ENCODE data around the gene TCFL5.

The TCFL5 gene

DNA sequence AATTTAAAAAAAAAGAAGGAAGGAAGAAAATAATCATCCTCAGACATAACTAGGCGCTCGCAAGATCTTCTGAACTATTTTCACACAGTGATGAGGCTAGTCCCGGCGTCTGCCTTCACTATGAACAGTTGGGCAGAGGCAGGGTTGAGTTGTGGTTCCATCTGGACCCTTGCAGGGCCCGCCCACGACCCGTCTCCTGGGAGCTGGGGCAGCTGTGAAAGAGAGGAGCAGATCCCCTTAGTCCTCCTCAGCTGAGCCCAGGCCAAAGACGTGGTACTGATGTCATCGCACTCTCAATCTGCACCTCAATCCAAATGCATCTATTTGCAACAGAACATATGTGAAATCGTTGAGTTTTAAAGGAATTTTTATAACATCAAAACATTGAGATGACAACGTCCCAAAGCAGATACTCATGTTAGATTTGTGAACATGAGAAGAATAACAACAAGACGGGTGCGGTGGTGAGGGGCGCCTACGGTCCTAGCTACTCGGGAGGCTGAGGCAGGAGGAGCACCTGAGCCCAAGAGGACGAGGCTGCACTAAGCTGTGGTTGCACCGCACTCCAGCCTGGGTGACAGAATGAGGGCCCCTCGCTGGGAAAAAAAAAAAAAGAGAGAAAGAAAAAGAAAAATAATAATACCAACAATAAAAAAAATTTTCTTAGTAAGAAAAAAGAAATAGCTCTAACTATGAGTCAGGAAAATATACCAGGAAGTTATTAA, 15.3 kb downstream of the TCFL5 start:
- Mint-ChIP-seq H3K27ac (no peak overlapping the region), H3K9me3 (no peaks in the 10 kb centered on the region), H3K36me3 (no peaks in the 10 kb centered on the region), H3K4me3 (no peak overlapping the region), H3K4me1 (no peaks in the 10 kb centered on the region), H3K27me3 (no peaks in the 10 kb centered on the region)
- CTCF ChIA-PET: interaction anchor here (0.6 to 0.7 kb wide), 2 partner anchors 84 to 377 kb away, joined by 3 read pairs; no protein-coding TSS in a partner anchor
- no peak for DNase-seq

- H3K36me3 Mint-ChIP-seq: no peaks in the 10 kb centered on the region
- no peaks in the 10 kb centered on the region for H3K27me3 Mint-ChIP-seq
- no peaks in the 10 kb centered on the region for H3K4me1 Mint-ChIP-seq
- CTCF ChIA-PET: interaction anchor here (0.6 kb wide), 1 partner anchor 84 kb away, joined by 3 read pairs; no protein-coding TSS in a partner anchor
- H3K9me3 Mint-ChIP-seq: no peaks in the 10 kb centered on the region
- DNase-seq: no peak
- no peak overlapping the region for H3K27ac Mint-ChIP-seq
- no peak overlapping the region for H3K4me3 Mint-ChIP-seq
Observed at GRCh38 chr20:62845416-62846160, 16.0 kb downstream of the TCFL5 start.

GRCh38 chr20:62844182-62844581, 17.4 kb downstream of the TCFL5 start:
- H3K27me3 Mint-ChIP-seq: peaks cover 4% of the 10 kb centered on the region
- DNase-seq: no peak
- CTCF ChIA-PET: no interaction called here
- H3K4me1 Mint-ChIP-seq: no peaks in the 10 kb centered on the region
- no peak overlapping the region for H3K4me3 Mint-ChIP-seq
- H3K27ac Mint-ChIP-seq: no peak overlapping the region
- H3K9me3 Mint-ChIP-seq: no peaks in the 10 kb centered on the region
- no peaks in the 10 kb centered on the region for H3K36me3 Mint-ChIP-seq

DNA sequence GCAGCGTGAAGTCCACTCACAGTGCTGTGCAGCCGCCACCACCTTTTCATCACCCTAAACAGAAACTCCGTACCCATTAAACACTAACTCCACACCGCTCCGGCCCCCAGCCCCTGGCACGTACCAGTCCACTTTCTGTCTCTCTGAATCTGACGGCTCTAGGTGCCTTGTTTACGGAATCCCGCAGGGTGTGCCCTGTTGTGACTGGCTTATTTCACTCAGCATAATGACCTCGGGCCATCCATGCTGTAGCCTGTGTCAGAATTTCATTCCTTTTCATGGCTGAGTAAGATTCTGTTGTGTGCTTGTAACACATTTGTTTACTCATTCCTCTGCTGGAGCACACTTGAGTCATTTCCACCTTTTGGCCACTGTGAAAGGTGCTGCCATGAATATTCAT, 18.0 kb downstream of the TCFL5 start:
- Mint-ChIP-seq H3K4me3 (no peak overlapping the region), H3K36me3 (no peaks in the 10 kb centered on the region)

GRCh38 chr20:62841705-62842212, 19.9 kb downstream of the TCFL5 start:
- H3K27ac Mint-ChIP-seq: no peak overlapping the region
- H3K27me3 Mint-ChIP-seq: peaks cover 9% of the 10 kb centered on the region
- CTCF ChIA-PET: interaction anchor here (0.7 to 1.0 kb wide), 2 partner anchors 10 to 13 kb away, joined by 3 read pairs; no protein-coding TSS in a partner anchor
- no peak overlapping the region for H3K4me3 Mint-ChIP-seq
- DNase-seq: no peak
- no peaks in the 10 kb centered on the region for H3K36me3 Mint-ChIP-seq
- H3K4me1 Mint-ChIP-seq: no peaks in the 10 kb centered on the region
- H3K9me3 Mint-ChIP-seq: no peaks in the 10 kb centered on the region

More for the DNA sequence above, 18.0 kb downstream of the TCFL5 start:
- H3K9me3 Mint-ChIP-seq: no peaks in the 10 kb centered on the region
- CTCF ChIA-PET: no interaction called here
- no peak for DNase-seq
- no peaks in the 10 kb centered on the region for H3K4me1 Mint-ChIP-seq
- H3K27me3 Mint-ChIP-seq: peaks cover 4% of the 10 kb centered on the region
- no peak overlapping the region for H3K27ac Mint-ChIP-seq

GRCh38 chr20:62840244-62841197, 21.1 kb downstream of the TCFL5 start:
- Mint-ChIP-seq H3K27ac (no peak overlapping the region), H3K9me3 (no peaks in the 10 kb centered on the region), H3K36me3 (no peaks in the 10 kb centered on the region), H3K4me1 (no peaks in the 10 kb centered on the region), H3K27me3 (peaks cover 20% of the 10 kb centered on the region), H3K4me3 (no peak overlapping the region)
- DNase-seq: no peak
- CTCF ChIA-PET: no interaction called here

GRCh38 chr20:62839816-62840215, 21.8 kb downstream of the TCFL5 start:
- no peaks in the 10 kb centered on the region for H3K36me3 Mint-ChIP-seq
- no peak for DNase-seq
- H3K4me1 Mint-ChIP-seq: no peaks in the 10 kb centered on the region
- H3K9me3 Mint-ChIP-seq: no peaks in the 10 kb centered on the region
- peaks cover 26% of the 10 kb centered on the region for H3K27me3 Mint-ChIP-seq
- no peak overlapping the region for H3K27ac Mint-ChIP-seq
- CTCF ChIA-PET: no interaction called here
- no peak overlapping the region for H3K4me3 Mint-ChIP-seq

DNA sequence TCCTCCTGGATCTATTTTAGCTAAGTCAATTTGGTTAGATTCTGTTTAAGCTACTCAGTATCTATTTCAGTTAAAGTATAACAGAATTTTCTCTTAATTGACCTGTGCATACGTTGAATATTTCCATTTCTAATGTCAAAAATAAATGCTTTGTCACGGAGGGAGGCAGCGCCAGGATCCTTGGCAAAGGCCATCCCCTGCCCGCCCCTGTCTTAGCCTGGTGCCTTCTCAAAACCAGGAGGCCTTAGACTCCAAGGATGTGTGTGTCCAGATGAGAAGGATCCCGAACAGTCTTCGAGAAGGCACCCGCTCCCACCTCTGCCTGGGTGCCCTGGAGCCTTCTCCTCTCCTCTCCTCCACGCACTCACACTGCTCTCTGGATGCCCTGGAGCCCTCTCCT, 22.4 kb downstream of the TCFL5 start:
- H3K4me1 Mint-ChIP-seq: no peaks in the 10 kb centered on the region
- no peaks in the 10 kb centered on the region for H3K9me3 Mint-ChIP-seq
- no peaks in the 10 kb centered on the region for H3K36me3 Mint-ChIP-seq
- DNase-seq: no peak
- H3K27ac Mint-ChIP-seq: no peak overlapping the region
- CTCF ChIA-PET: interaction anchor here (0.6 kb wide), 1 partner anchor 11 kb away, joined by 5 read pairs; no protein-coding TSS in a partner anchor
- H3K4me3 Mint-ChIP-seq: no peak overlapping the region
- H3K27me3 Mint-ChIP-seq: peaks cover 27% of the 10 kb centered on the region

DNA sequence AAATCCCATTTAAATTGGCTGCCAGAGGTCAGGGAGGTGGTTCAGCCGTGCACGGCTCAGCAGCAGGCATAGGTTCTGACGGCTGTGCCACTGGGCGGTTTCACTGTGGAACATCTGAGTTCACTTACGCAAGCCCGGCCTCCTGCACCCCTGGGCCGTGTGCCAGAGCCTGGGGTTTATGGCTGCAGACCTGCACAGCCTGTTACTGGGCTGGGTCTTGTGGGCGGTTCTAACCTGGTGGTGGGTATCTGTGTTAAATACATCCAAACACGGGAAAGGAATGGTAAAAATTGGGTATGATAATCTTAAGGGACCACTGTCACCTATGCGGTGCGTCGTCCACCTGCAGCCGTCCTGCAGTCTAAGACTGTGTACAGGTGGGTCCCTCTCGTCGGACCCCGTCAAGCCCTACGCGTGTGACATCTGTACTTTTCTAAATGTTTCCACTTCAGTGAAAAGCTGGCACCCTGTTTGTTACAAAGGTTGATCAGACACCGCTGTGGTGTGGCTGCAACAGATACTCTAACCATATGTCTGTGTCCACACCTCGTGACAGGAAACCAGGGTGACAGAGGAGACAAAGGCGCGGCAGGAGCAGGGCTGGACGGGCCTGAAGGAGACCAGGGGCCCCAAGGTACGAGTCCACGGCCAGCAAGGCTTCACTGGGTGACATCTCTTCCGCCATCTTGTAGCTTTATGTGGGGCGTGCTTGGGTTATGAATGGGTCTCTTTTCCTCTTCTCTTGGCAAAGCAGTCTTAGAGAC, 23.3 kb downstream of the TCFL5 start:
- H3K9me3 Mint-ChIP-seq: no peaks in the 10 kb centered on the region
- H3K4me1 Mint-ChIP-seq: no peaks in the 10 kb centered on the region
- no peak overlapping the region for H3K4me3 Mint-ChIP-seq
- DNase-seq: no peak
- no peaks in the 10 kb centered on the region for H3K36me3 Mint-ChIP-seq
- peaks cover 27% of the 10 kb centered on the region for H3K27me3 Mint-ChIP-seq
- CTCF ChIA-PET: interaction anchor here (0.5 kb wide), 1 partner anchor 32 kb away, joined by 3 read pairs; no protein-coding TSS in a partner anchor
- H3K27ac Mint-ChIP-seq: no peak overlapping the region

DNA sequence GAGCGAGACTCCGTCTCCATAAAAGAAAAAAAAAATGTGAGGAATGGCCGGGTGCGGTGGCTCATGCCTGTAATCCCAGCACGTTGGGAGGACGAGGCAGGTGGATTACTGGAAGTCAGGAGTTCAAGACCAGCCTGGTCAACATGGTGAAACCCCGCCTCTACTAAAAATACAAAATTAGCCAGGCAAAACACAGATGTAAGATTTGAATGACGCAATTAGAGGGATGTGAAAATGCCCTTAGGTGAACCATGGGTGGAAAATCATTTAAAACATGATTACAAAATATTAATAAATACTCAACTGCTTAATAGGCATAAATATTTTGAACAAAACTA, 23.9 kb downstream of the TCFL5 start:
- H3K27ac Mint-ChIP-seq: no peak overlapping the region
- peaks cover 27% of the 10 kb centered on the region for H3K27me3 Mint-ChIP-seq
- H3K9me3 Mint-ChIP-seq: no peaks in the 10 kb centered on the region
- CTCF ChIA-PET: interaction anchor here (0.5 kb wide), 1 partner anchor 32 kb away, joined by 3 read pairs; no protein-coding TSS in a partner anchor
- no peak overlapping the region for H3K4me3 Mint-ChIP-seq
- no peaks in the 10 kb centered on the region for H3K36me3 Mint-ChIP-seq
- no peaks in the 10 kb centered on the region for H3K4me1 Mint-ChIP-seq
- no peak for DNase-seq

- Mint-ChIP-seq H3K9me3 (no peaks in the 10 kb centered on the region), H3K4me1 (no peaks in the 10 kb centered on the region), H3K27me3 (peaks cover 30% of the 10 kb centered on the region), H3K27ac (no peak overlapping the region), H3K36me3 (no peaks in the 10 kb centered on the region), H3K4me3 (no peak overlapping the region)
- CTCF ChIA-PET: no interaction called here
- DNase-seq: no peak
Observed at GRCh38 chr20:62836967-62837490, 24.6 kb downstream of the TCFL5 start.

DNA sequence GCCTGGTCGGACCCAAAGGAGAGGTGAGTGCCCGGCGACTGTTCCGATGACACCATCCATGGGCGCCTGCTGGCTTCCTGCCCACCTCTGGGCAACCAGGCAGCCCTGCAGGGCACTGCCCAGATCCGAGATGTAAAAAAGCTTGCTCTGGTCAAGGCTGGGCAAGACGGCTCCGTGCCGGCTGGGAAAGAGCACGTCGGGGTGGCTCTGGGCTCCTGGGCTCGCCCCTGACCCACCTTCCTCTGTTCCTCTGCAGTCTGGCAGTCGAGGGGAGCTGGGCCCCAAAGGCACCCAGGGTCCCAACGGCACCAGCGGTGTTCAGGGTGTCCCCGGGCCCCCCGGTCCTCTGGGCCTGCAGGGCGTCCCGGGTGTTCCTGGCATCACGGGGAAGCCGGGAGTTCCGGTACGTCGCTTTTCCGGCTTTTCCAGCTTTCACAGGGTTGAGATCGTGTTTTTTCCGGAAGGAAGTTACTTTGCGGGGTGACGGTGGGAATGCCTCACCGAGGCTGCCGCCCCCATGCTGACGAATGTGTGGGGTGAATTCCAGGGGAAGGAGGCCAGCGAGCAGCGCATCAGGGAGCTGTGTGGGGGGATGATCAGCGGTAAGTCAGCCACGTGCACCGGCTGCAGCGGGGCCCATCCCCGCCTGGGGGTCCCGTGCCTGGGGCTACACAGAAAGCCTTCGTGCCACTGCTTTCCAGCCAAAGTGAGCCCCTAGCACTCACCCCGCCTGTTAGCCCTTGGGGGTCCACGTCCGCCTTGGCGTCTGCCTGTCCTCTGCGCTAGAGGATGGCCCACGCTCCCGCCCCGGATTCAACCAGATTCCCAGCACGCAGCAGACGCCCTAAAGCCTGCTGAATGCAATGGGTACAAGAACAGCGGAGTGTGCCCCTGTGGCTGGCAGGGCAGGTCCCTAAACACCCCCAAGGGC, 25.4 kb downstream of the TCFL5 start:
- Mint-ChIP-seq H3K4me1 (no peaks in the 10 kb centered on the region), H3K27ac (no peak overlapping the region), H3K4me3 (no peak overlapping the region), H3K27me3 (peaks cover 30% of the 10 kb centered on the region), H3K36me3 (no peaks in the 10 kb centered on the region), H3K9me3 (no peaks in the 10 kb centered on the region)
- DNase-seq: no peak
- CTCF ChIA-PET: no interaction called here

Data from activated naive CD4-positive, alpha-beta T cell treated with anti-CD3 and anti-CD28 coated beads, Interleukin-2, amount 10 ng/mL, durations not matched to agents 7 days and 5 days (primary cell).